DOHH2 (cell line): Measurements from ENCODE around the gene CREBRF.

Experiments used
- EZH2phosphoT487 ChIP-seq: fragments of 200-600 bp; sonication (generic); IDR thresholded peaks from 2 replicates; pipeline ENCODE4 v1.6.1; 2017; ENCODE audit warnings: borderline replicate concordance, mild to moderate bottlenecking, antibody characterized with exemption, low read length, moderate library complexity, mixed read lengths
- TF ChIP-seq, protein P1 (sequence below): fragments of 200-600 bp; sonication (generic); IDR thresholded peaks from one replicate; pipeline ENCODE4 v1.5.1; 2014; ENCODE audit warnings: antibody characterized with exemption, mild to moderate bottlenecking, low read depth, low read length; ENCODE audit not compliant: poor library complexity, severe bottlenecking

GRCh38 chr5:173015192-173015591, 41.0 kb upstream of the CREBRF start:
- TF ChIP-seq, protein P1, sequence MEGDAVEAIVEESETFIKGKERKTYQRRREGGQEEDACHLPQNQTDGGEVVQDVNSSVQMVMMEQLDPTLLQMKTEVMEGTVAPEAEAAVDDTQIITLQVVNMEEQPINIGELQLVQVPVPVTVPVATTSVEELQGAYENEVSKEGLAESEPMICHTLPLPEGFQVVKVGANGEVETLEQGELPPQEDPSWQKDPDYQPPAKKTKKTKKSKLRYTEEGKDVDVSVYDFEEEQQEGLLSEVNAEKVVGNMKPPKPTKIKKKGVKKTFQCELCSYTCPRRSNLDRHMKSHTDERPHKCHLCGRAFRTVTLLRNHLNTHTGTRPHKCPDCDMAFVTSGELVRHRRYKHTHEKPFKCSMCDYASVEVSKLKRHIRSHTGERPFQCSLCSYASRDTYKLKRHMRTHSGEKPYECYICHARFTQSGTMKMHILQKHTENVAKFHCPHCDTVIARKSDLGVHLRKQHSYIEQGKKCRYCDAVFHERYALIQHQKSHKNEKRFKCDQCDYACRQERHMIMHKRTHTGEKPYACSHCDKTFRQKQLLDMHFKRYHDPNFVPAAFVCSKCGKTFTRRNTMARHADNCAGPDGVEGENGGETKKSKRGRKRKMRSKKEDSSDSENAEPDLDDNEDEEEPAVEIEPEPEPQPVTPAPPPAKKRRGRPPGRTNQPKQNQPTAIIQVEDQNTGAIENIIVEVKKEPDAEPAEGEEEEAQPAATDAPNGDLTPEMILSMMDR: no peak
- TF ChIP-seq EZH2phosphoT487: no peak
